GM18498 (cell line): ENCODE results near the gene ANOS1.
"Not testable (repeated sequence)": the region's sequence is repeated elsewhere in the genome, so short reads cannot be mapped to it uniquely, and the experiment has no call there.

ENCODE experiments used
- ATAC-seq: cut with Tn5 transposase; IDR thresholded peaks from one replicate; pipeline ENCODE4 v1.9.1; 2021; ENCODE audit warnings: mild to moderate bottlenecking, moderate library complexity; ENCODE audit not compliant: unreplicated experiment

The ANOS1 gene, protein sequence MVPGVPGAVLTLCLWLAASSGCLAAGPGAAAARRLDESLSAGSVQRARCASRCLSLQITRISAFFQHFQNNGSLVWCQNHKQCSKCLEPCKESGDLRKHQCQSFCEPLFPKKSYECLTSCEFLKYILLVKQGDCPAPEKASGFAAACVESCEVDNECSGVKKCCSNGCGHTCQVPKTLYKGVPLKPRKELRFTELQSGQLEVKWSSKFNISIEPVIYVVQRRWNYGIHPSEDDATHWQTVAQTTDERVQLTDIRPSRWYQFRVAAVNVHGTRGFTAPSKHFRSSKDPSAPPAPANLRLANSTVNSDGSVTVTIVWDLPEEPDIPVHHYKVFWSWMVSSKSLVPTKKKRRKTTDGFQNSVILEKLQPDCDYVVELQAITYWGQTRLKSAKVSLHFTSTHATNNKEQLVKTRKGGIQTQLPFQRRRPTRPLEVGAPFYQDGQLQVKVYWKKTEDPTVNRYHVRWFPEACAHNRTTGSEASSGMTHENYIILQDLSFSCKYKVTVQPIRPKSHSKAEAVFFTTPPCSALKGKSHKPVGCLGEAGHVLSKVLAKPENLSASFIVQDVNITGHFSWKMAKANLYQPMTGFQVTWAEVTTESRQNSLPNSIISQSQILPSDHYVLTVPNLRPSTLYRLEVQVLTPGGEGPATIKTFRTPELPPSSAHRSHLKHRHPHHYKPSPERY

DNA sequence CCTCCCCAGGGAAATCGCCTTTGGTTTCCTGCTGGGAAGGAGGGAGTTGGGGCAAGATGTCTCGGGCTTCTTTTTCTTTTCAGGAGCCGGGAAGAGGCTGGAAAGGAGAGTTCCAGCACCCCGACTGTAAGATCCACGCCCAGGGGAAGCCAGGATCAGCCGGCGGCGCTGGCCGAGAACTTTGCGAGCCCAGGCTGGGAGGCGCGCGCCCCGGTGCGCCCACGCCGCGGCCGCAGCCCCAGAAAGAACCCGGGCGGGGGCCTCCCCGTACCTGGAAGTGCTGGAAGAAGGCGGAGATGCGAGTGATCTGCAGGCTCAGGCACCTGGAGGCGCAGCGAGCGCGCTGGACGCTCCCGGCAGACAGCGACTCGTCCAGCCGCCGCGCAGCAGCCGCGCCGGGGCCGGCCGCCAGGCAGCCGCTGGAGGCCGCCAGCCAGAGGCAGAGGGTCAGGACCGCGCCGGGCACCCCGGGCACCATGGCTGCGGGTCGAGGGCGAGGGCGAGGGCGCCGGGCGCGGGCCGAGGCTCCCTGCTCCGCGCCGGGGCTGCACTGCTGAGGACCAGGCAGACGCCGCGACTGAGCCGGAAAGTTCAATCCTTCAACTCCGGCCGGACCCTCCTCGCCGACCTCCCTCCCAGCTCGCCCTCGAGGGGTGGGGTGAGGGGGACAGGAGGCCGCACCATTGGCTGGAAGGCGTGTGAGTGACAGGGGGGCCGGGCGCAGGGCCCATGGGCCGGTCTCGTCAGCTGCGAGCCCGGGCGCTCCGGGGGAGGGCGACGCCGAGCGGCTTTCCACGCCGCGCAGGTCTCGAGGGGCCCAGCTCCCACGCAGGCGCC, at the start of gene ANOS1:
ANOS1 (minus strand) TSS at position 579 of the 837 bp plus-strand sequence; CDS start at position 478, 101 bp downstream.
- no peak for ATAC-seq

DNA sequence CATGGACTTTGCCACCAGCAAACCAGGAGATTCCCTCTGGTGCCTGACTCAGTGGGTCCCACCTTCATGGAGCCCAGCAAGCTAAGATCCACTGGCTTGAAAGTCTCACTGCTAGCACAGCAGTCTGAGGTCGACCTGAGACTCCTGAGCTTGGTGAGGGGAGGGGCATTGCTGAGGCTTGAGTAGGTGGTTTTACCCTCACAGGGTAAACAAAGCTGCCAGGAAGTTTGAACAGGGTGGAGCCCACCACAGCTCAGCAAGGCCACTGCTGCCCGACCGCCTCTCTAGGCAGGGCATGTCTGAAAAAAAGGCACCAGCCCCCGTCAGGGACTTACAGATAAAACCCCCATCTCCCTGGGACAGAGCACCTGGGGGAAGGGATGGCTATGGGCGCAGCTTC, 41.2 kb upstream of the ANOS1 start:
- ATAC-seq = no peak

DNA sequence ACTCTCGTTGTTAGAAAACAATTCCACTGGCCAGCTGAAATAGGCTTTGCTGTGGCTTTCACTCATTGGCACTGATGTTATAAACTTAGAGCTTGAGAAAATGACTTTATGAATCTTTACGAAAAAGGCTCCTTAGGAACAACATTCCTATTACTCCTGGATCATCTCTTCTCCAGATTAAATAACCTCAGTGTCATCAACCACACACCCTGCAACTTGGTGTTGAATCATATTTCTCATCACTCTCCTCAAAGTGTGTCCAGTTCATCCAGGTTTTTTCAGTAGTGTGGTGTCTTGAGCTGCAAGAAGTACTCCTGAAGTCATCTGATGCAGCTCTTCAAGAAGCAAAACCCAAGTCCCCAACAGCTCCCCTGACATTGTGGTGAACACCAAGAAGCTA, 28.1 kb upstream of the ANOS1 start:
- no peak for ATAC-seq

DNA sequence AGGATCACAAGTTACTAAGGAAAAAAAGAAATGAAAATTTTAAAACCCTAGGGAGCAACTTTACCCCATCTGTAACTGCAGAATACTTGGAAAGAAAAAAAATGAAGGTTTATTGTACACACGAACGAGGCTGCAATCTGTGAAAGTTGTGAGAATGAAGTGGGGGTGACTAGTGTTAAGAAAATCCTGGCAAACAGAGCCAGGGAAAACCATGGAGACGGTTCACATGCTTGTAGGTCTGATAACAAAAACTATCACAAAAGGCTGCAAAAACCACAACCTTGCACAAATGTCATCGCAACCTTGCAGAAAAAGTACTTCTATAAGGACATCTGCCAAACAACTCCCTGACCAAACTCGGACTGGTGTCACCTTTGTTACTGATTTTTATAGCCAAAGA, 26.8 kb upstream of the ANOS1 start:
- not testable (repeated sequence) for ATAC-seq

DNA sequence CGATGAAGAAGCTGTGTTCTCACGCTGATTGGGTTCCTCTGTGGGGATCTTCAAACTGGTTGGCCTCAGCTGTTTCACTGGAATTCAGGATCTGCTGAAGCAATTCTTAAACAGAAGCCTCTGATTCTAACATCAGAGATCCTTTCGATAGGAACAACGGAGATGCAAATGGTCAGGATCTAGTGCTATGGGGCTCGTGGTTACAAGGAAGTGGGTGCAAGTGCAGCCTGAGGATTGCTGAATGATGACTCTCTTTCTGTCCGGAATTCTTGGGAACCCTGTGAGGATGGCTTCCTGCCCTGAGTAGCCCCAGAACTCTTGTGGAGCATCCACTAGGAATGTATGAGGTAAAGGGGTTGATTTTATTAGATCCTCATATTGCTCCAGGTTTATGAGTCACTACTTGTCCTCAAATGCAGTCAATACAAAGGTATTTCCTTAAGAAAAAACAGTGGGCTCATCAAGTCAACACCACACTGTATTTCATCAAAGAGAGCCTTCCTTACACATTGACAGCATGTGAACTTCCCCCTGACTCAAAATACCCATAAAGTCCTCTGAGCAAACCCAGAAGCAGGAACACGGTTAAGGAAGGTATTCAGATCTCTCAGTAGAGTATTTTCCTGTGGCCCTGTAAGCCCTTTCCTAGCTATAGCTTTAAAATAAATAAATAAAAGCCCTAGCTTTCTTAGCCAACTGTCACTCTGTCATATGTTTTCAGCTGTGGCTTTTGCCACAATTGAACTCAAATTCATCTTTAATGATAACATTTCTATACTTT, 25.9 kb upstream of the ANOS1 start:
- not testable (repeated sequence) for ATAC-seq

DNA sequence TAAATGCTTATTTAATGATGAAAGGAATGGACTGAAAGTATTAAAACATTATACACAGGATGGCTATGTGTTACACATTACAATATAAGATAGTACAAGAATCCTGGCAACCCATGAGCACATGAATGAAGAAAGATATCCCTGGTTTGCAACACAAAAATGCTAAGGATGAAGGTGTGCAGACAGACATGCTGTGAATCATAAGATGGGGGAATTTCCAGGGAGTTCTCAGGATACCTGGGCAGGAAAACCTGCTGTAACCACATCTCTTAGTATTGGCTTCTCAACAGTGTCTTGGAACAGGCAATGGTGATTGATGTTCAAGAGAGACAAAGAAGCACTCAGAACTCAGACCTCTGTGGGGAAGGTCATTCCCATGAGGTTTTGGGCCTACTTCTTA, 23.9 kb upstream of the ANOS1 start:
- ATAC-seq = no peak

DNA sequence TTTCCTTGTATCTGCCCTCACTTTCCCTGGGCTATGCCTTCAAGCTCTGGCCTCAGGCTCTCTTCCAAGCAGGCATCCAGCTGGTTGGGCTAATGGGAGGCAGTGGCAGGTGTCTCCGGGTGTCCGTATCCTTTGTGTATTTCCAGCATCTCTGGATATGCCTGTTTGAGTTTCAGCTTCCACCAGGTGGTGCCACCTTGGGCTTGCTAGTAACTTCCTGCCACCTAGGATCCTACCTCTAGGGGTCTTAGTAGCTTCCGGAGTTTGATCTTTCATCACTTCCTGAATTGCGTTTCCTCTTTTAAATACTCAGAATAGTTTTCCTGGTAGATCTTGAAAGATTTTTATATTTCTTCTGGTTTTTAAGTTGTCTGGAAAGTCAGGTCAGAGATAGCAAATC, 23.2 kb upstream of the ANOS1 start:
- ATAC-seq = no peak

DNA sequence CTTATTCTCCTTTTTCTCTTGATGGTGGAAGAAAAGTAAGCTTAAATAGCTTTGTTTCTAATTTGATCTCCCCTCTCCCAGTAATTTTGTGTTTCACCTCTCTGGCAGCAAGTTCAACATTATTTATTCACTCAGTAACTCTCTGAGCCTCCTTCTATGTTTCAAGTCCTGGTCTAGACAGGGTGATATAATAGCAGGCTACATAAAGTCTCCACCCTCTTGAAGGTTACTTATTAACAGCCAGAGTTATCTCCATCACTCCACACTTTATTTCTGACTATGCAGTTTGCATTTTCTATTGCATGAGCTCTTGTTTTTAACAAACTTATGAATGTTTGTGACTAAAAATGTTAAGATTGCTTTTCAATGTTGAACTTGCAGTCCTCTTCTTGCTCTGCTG, 17.8 kb upstream of the ANOS1 start:
- ATAC-seq = no peak

DNA sequence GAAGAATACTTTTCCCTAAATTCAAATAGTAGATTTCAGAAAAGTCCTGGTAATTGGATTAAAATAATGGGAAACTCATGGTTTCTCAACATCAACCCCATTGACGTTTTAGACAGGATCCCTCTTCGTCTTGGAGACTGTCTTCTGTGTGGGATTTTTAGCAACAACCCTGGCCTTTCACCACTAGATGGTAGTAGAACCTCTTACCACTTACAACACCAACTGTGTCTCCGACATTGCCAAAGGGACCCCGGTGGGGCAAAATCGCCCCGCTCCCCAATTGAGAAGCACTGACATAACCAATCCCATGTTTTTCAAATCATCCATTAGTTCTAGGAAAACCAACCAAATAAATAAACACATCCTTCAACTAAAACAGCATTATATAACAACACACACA, 16.9 kb upstream of the ANOS1 start:
- ATAC-seq = no peak

DNA sequence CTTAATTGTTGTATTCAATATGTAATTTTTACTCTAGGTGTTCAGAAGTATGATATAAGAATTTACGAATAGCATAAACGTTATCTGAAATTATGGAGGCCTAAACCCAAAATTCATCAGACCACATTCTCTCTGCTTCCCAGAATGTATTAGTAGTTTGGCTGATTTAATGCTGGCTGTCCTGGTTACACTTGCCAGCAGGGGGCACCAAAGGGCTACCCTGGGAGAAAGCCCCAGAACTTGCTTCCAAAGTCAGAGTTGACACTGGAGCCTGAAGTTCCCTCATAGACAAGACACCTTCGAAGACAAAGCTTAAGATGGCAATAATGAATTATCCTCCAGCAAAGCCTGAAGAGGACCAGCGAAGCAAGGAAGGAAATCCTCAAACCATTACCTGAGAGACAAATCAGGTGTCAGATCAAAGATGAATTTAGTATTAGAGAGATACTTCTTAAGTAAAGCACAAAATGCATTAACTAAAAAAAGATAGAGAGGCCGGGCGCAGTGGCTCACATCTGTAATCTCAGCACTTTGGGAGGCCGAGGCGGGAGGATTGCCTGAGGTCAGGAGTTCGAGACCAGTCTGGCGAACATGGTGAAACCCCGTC, 11.3 kb upstream of the ANOS1 start:
- no peak for ATAC-seq

DNA sequence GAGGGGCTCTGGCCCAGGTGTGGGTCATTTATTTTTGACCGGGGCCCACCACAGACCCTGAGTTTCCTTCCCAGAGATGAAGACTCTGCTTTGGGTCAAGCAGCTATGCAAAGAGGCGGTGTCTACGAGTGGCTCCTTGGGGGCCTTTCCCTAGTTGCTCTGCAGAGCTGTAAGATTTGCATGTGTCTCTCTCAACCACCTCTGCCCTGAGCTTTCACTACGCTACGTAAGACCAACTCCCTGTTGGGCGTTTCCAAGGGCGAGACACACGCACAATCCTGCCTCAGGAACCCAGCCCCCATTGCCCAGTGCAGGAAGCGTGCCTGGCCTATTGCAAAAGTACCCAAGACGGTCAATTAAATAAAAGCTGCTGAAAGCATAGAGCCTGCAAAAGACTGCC, 10.0 kb upstream of the ANOS1 start:
- no peak for ATAC-seq

DNA sequence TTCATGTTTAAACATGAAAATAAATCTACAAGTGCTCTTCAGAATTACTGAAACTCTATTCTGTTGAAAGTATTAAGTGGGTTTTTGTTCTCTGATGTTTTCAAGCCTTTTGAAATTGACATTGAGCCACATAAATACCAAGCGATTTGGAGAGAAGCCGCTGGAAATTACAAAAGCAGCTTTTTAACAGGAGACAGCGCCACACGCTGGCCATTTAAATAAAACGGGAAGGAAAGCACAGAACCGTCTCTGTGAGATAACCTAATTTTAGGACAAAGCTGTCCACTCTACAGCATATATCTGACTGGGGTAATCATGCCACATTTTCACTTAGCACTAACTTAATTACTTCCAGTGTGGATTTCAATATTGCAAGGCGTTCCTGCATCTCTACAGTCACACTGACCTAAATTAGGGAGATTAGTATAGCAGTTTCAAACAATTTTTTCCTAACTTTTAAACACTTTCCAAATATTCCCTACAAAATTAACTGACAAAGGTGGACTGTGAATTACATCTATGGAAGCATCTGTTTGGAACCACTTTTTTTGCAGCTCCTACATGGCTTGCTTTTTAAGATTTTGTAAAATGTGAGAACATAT, 6.8 kb upstream of the ANOS1 start:
- no peak for ATAC-seq

DNA sequence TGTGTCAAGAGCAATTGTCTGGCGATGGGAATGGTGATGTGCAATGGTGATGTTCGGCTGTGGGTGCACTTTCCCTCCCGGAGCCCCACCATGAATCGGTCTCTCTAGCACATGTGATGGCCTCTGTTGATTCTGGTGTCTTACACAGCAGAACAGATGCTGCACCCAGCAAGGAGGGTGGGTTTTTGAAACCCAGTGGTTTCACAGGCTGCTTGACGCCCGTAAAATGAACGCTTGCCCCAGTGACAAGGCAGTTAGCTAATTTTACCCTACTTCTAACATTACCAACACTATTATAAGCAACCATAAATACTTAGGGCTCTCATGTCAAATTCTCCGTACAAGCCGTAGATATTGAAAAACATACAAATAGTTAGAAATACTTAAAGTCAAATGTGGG, 5.9 kb upstream of the ANOS1 start:
- ATAC-seq = no peak

DNA sequence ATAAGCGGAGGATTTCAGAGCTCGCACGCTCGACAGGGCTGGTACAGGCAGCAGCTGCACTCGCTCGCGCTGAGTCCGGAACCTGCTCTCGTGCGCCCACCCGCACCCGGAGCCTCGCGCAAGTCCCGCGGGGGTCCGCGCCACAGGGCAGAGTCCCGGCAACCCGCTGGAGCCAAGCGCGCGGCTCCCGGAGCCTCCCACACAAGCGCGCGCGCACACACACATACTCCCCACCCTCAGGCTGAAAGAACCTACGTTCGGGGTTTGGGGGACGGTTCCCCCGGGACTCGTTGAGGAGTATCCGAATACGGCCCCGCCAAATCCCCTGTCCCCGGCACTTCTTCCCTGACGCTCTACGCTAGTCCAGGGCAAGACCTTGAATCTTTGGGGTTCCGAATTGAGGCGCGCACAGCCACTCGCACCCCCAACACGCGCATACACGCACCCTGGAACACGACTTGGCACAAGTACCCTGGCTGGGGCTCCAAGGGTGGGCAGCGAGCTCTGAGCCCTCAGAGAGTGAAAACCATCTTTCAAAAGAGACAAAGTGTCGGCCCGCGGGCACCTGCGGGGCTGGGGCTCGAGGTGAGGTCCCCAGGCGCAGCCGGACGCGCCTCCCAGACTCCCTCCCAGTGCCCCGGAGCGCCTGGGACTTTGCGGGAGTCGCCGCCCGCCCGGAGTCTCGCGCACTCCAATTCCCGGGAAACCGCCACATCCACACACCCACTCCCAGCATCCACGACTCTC, 952 bp downstream of the ANOS1 start:
- no peak for ATAC-seq

DNA sequence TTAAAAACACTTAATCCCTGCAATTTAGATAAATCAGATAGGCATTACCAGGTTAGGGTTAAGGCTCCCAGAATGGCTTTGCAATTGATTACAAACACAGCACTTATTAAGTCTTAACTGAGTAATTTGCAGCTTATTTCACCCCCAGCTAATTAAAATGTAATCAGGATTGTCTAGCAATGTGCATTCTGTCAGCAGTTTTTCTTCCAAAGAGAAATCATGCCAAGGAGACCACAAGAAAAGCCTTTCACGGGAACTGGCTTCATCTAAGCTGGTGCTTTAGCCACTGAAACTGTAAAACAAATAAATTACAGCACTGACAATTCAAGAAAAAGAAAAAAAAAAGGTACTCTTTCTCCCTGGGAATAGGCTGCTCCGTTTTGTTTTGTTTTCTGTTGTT, 2.1 kb downstream of the ANOS1 start:
- ATAC-seq = no peak

DNA sequence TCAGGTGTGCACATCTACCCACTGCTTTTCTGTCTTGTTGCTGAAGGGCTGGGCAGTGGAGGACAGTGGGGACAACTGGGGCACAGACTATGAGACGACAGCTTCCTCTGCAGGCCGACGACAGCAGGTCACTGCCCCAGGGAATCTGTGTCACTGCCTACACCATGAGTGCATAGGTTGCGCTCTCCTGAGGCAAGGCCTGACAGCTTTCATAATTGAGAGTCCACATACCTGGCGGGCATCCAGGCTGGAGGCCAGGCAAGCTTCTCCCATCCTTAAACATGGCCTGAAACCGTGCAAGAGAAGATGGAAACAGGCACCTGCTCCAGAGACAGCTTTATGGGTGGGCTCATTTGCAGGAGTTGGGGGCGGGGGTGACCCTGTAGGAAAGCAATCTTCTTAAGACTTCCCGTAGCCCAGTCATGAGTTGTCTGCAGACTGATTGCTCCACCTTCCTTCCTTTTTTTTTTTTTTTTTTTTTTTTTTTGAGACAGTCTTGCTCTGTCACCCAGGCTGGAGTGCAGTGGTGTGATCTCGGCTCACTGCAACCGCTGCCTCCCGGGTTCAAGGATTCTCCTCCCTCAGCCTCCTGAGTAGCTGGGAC, 2.9 kb downstream of the ANOS1 start:
- ATAC-seq = no peak

DNA sequence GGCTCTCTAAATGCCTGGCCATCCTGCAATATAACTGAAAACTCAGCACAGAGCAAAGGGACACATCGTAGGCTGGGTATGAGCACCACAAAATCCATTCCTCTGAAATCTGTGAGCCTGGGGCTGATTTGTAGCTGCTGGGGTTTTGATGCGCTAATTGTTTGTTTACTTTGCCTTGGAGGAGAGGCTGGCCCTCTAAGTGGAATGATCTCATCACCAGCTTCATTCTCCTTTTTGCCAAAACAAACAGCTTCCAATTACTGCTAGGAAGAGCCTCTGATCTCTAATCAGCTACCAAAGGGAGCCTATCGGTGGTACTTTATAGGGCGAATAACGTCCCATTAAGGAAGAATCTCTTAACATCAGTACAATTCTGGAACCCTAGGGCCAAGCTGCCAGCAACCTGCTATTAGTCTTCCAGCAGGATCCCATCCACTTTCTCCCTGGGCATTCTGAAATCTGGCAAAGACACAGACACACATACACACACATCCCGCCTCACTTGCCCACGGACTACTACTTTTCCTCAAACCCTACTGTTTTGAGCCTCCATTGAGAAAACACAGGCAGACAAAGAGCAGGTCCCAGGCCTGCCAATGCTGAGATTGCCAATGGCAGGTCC, 5.8 kb downstream of the ANOS1 start:
- no peak for ATAC-seq

DNA sequence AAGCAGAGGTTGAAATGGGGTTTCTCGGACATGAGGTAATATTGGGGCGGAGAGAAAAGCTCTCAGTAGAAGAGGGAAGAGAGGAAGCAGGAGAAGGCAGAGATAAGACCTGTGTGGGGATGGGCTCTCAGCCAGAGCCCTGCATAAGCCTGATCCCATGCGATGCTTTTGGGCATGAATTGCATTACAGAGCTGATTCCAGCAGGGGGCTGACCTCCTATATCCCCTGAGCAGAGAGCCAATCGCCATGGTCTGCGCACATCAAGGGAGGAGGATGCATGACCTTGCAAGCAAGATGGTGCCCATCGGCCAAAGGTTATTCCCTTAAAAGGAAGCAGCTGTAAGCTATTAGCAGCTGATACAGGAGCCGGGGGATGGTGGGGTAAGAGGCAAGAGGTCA, 7.6 kb downstream of the ANOS1 start:
- ATAC-seq = no peak
